NCI-H748 (cell line): ENCODE measurements around the gene CUX1.

Source experiments
- DNase-seq: peaks from one replicate; lab custom pipeline; 2025; ENCODE audit not compliant: unreplicated experiment; lab: John Stamatoyannopoulos, UW

The CUX1 gene

DNA sequence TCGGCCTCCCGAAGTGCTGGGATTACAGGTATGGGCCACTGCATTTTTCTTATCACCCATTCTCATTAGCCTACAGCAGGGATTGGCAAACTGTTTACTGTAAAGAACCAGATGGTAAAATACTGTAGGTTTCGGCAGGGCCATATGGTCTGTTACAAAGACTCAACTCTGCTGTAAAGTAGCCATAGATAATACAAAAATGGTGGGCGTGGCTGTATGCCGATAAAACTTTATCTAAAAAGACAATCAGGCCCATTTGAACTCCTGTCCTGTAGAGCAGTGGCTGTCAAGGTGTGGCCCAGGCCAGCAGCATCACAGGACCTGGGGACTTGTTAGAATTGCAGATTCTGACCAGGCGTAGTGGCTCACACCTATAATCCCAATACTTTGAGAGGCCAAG lies 134.3 kb downstream of the CUX1 start:
- DNase-seq: no peak

DNA sequence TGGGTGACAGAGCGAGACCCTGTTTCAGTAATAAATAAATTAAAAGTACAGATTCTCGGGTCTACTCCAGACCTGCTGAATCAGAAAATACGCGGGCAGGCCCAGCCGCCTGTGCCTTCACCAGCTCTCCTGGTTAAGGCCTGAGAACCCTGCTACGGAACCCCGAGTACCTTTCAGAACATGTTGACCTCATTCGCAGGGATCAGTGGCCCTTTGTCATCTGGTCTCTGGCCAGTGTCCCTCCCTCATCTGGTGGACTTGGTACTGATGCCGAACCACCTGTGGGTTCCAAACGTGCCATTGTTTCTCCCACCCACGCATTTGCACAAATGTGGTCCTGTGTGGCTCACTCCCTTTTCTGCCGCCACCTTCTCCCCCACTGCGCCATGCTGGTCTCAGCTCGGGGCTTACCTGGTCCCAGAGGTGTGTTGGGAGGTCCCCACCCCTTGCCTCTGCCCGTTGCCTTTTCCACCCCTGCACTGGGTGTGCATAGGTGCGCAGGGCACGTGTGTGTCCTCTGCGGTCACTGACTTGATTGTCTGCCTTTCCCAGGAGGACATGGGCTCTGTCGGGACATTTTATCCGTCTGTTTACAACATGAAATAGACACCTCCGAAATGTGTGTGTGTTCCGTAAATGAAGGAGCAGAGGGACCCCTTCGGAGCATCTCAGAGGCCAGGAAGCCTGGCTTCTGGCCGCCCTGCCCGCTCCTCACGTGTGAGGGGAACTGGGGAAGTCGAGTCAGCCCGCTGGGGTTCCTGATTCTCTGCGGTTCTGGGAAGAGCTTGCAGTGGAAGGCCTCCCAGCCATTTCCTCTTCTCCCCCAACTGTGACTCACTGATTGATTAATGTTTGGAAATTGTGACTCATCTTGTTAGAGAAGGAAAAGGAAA lies 135.2 kb downstream of the CUX1 start:
- DNase-seq: no peak

DNA sequence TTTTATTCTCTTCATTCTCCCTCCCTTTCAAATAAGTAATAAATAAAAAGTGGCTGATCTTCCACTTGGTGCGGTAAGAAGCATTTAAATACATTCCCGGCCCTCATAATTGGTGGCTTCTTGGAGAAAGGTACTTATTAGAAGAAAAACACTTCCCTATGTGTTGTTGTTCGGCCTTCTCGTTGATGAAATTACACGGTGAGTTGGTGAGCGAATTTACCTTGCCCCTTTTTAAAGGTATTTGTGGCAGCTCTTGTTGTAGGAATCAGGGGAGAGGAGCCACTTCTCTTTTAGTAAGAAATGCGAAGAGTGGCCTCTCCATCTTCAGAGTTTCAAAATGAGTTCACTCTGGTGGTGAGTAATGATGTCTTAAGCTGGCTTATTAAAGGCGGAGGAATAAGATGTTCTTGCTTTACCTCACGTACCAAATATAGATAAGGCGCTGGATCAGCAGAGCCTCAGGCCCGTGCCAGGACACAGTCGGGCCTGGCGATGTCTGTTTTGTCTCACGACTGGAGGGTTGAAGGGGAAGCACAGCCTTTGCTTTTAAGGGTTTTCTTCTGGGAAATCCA lies 135.9 kb downstream of the CUX1 start:
- DNase-seq: no peak

DNA sequence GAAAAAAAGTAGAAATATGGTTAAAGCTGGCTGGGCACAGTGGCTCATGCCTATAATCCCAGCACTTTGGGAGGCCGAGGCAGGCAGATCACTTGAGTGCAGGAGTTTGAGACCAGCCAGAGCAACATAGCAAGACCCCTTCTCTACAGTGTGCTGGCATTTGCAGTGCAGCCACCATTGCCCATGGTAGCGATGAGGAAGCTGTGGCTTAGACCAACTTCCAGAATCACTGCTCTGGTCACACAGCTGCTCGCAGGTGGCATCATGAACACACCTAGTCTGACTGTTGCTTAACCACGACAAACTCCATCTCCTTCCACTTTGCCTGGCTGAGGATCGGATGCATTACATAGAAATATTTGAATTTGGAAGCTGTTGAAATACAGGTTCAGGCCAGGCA lies 137.1 kb downstream of the CUX1 start:
- DNase-seq: no peak

DNA sequence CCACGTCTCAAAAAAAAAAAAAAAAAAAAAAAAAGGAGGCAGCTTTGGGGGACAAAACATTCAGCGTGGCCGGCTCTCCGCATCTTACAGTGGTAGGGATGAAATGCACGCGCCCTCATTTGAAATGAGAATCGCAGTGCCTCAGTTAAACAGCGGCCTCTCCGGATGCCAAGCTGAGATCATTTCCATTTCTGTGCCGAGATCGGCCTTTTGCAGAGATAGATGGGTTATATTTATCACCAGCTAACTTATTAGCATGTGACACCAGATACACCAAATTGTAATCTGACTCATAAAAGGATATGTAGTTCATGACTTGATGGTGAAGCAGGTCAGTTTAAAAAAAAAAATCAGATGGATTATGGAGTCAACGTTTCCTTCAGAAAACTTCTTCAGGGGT lies 138.7 kb downstream of the CUX1 start:
- no peak for DNase-seq

DNA sequence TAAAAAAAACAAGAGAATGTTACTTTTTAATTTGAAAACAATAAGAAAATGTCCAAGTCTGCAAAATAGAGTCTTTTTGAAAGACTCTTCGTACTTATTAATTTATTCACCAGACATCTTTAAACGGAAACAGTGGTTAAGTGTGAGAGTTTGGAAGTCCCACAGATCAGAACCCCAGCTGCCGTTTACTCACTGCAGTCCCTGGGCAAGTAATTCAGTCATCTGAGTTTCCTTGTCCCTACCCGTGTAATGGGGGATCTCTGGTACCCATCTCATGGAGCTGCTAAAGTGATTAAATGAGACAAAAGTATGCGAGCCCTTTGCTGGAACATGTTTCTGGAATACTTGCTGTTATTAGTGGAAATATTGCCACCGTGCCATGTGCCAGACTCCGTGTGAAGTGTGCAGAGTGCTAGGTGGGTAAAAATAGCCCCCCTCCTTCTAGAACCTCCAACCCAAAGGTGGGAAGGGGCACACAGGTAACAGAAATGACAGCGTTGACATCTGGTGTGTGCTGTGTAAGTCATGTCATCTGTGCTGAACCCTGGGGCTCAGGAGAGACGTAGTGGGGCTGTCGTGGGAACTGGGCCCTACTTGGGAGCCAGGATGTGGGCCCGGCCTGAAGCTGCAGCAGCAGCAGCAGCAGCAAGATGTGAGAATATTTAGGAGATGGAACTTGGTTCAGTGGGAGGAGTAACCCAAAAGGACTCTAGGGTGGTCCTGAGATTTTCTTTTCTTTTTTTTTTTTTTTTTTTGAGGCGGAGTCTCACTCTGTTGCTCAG lies 140.5 kb downstream of the CUX1 start:
- DNase-seq: no peak

DNA sequence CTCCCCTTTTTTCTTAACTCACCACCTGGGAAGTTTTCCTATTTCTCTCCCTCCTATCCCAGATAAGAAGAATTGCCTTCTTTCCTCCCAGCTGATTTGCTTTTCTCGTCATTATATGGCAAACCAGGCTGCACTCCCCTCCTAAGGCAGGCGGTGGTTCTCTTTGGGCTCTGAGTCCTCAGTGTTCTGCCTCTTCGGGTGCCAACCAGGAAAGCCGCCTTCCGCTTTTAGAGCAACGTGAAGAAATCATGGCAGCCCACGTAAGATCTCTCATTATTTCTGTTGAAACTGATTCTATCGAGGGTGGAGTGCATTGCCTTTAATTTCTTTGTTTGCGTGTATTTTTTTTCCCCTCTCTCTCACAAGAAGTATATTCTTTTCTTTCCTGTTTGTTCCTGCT lies 141.9 kb downstream of the CUX1 start:
- no peak for DNase-seq

DNA sequence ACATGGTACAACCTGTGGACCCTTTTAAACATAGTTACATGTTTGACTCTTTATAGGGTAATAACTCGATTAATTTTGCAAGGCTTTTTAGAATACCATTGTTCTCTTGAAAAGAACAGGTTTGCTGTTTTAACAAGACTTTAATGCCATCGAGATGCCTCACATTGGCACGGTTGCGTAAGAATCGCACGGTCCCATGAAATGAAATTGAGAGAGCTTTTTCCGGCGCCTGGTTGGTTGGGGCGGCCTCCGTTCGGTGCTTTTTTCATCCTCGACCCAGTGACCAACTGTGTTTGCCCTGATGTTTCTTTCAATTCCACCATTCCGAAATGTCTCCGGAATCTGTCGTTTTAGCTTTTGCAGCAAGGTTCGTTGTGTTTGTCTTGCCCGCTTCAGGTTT lies 142.4 kb downstream of the CUX1 start:
- DNase-seq: no peak

DNA sequence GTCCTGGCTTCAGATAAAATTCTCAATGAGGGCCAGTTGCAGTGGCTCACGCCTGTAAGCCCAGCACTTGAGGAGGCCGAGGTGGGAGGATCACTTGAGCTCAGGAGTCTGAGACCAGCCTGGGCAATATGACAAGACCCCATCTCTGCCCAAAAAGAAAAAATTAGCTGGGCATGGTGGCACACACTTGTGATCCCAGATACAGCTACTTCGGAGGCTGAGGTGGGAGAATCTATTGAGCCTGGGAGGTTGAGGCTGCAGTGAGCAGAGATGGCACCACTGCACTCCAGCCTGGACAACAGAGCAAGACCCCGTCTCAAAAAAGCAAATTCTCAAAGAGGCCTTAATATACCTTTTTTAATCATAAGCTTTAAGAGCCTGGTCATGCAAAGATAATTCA lies 142.9 kb downstream of the CUX1 start:
- no peak for DNase-seq

DNA sequence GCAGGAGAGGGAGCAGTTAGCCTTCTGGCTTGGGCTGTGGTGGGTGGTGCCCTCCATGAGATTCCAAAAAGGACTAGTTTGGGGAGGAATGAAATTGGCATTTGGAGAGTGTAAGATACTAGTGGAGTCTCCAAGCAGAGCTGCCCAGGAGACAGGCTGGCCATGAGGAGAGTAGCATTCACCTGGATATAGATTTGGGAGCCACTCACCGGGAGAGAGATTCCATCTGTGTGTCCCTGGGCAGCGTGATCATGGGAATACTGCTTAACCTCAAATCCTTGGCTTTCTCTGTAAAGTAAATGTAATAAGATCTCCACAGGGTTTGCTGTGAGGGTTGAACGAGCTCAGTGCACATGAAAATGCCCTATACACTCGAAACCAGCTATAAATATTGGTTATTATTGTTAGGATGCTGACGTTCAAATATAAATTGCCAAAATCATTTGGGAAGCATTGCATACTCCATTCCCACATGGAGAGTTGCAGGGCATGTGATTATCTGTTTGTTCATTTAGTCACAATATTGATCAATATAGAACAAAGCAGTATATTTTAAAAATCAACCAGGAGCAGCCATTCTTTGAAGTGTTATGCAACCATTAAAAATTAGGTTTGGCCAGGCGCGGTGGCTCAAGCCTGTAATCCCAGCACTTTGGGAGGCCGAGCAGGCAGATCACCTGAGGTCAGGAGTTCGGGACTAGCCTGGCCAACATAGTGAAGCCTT lies 143.7 kb downstream of the CUX1 start:
- DNase-seq: no peak

DNA sequence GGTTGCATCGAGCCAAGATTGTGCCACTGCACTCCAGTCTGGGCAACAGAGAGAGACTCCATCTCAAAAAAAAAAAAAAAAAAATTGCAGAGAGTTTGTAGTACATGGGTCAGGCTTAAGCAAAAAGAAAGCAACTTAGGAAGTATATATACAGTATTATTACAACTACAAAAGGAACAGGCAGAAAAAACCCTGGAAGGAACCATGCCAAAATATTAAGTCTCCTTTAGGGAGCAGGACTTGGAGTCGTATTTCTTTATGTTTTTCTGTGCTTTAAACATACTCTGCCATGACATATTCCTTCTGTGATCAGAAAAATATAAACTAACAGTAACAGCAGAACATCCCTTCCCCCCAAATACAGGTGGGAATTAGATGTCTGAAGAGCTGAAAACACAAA lies 144.4 kb downstream of the CUX1 start:
- DNase-seq: no peak

DNA sequence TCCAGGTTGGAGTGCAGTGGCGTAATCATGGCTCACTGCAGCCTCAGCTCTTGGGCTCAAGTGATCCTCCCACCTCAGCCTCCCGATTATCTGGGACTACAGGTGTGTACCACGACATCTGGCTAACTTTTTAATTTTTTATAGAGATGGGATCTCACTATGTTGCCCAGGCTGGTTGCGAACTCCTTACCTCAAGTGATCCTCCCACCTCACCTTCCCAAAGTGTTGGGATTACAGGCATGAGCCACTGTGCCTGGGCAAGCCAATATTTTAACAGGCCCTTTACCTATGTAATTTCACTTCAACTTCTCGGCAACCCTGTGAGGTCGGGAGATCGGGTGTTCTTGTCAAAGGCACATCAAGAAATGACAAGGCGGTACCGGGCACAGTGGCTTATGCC lies 146.3 kb downstream of the CUX1 start:
- no peak for DNase-seq

DNA sequence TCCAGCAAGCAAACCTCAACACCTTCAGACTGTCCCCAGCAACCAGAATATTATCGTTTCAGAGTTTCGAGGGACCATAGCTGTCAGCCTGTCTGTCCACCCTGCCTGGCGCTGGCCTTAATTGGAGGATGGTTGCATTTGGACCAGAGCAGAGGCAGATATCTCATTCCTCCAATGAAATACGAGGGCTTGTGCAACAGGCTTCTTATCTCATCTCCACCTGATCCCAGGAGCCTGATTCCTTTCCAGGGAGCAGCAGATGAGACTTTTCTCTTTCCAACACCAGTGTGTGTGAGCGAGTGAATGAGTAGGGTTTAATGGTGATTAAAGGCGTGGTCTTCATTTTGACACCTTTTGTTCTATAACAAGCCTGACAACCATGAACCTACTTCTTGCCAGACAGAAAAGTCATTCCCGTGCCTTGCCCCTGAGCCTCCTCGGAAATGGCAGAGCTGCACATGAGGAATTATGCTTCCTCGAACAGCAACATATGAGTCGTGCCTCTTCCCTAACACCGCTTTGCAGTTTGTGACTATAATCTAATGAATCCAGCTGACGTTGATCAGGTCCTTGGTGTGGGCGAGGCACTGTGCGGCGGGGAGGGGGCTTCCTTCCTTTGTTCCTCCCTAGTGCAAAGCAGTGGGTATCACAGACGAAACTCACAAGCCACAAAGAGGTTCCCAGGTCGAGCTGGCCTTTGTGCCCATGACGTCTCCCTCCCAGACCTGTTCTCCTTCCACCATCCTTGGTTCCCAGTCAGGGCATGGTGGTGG lies 147.4 kb downstream of the CUX1 start:
- DNase-seq: no peak

DNA sequence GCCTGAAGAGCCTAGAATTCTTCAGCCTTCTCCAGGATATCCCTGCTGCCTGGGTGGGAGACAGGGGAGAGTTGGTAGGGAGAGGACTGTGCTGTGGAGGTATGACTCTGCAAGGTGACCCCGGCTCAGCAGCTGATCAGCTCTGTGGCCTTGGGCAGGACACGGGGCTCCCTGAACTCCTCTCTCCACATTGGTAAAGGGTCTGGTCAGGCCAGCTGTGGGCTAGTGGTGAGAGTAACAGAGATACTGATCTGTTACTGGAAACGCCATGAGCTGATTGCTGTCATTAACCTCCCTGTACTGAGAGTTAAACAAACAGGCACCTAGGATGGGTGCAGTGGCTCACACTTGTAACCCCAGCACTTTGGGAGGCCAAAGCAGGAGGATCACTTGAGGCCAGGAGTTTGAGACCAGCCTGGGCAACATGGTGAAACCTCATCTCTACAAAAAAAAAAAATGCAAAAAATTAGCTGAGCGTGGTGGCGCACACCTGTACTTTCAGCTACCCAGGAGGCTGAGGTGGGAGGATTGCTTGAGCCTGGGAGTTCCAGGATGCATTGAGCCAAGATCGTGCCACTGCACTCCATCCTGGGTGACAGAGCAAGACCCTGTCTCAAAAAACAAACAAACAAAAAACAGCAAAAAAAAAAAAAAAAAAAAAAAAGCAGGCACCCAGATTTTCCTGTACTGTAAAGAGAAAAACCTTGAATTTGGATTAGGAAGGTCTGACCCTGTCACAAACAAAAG lies 151.5 kb downstream of the CUX1 start:
- no peak for DNase-seq

DNA sequence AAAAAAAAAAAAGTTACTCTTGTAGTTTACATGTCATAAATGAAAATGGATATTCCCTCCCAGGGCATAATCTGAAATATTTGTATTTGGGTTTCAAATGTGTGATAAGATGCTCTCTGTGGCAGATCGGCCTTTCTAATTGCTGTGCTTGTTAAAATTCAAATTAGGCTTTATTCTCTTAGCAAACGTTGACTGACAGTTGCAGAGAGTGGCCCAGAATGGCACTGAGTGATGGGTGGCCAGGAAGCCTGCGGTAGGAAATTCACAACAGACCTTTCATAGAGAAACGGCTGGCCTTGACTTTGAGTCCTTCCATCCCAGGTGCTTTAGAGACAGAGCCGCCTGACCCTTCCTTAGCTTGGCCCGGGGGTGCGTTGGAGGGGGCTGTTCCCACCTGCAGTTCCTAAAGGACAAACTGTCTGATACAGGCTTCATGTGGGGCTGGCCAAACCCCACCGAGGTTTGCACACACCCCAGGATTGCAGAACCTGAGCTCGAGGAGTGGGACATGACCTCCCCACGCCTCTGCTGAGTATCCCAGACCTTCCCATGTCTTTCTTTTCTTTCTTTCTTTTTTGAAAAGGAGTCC lies 152.7 kb downstream of the CUX1 start:
- no peak for DNase-seq

DNA sequence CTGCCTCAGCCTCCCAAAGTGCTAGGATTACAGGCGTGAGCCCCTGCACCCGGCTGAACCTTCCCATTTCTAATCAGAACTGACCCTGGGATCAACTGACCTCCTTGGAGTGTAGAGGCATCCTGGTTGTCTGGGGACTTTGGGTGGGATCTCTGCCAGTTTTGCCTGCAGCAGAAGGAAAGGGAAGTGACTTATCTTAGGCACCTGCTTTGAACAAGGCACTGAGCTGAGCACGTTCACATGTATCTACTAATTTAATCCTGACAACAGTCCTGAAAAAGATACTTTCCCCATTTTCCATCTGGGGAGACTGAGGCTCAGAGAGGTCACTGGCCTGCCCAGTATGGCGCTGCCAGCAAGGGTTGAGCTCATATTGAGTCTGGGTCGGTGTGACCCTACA lies 153.4 kb downstream of the CUX1 start:
- no peak for DNase-seq

DNA sequence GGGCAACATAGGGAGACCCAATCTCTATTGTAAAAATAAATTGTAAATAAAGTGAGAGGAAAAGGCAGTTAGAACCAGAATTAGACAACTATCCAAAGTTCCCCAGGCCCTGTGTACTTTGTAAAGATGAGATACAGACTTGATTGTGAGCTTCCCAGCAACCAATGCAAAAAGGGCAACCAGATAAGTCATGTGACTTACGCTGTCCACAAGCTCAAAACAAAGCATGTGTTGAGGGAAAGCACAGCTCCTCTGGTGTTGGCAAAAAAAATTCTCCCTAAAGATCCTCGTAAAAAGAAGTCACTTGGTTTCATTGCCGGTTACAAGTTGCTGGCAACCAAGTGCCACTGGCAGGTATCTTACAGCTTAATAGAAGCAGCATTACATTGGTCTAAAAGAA lies 154.0 kb downstream of the CUX1 start:
- no peak for DNase-seq

DNA sequence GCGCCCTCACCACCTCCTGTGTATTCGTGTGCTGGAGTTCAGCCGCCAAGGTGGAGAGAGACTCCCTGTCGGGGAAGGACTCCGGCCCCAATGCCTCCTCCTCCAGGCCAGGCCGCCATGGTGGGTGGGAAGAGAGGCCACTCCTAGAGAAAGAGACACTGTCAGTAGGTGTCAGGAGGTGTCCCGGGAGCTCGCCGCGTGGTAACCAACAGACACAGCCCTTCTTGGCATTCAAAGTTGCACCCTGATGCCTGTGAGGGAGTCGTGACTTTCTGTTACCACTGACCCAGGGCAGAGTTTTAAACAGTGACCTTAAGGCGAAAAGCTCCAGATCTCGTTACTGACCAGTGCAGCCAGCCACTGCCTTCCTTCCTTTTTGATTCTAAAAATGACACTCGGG lies 155.2 kb downstream of the CUX1 start:
- DNase-seq: no peak

DNA sequence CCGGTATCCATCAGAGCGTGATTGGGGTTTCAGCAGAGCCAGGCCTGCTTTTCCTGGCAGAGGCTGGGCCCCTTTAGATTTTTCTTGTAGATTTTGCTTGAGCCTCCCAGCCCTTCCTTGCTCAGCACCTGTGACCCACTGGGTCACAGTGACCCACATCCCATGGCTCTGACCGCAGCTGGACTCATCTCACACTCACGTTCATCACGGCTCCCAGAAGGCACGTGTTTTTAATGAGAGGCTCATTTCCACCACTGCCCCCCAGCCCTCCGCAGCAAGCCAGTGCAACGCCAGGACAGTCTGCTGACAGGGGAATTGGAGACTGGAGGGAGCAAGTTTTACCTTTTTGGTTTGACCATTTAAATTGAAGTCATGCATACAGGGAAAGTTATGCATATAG lies 155.7 kb downstream of the CUX1 start:
- no peak for DNase-seq

DNA sequence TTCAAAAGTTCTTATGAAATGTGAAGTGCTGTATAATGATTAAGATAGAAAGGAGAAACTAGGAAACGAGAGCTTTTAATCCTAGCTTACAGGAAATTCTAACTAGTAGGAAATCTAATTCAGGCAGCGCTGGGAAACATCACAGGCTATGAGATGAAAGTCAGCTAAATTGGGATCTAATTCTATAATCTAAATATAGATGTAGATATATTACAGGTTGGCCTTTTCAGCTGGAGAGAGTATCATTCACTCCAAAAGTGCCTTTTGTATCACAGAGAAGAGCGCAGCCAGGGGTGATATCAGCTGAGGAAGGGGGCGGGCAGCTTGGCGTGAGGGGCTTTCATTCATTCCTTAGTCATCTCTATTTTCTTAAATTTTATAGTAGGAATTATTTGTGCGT lies 157.0 kb downstream of the CUX1 start:
- no peak for DNase-seq
